Measurements from ENCODE around the gene UBE2E2. TPM values are rescaled to one million over a fixed set of nuclear protein-coding genes. Genes with fewer than 3 reads are reported as not detected.

Gene UBE2E2
- total RNA-seq, 4 donors from 2014 or later: 26.5 to 44.0 (median 37.0) TPM

GRCh38 chr3:23221136-23221535 is 18.0 kb downstream of the UBE2E2 start:
- Histone ChIP-seq H3K4me1 (peaks cover 0 to 13% (median 0%) of the 10 kb centered on the region in 3 donors), H3K4me3 (no peak overlapping the region), H3K27me3 (no peaks in the 10 kb centered on the region), H3K9me3 (no peaks in the 10 kb centered on the region), H3K36me3 (no peaks in the 10 kb centered on the region), H3K27ac (no peak overlapping the region)
- intact Hi-C loops (cut with DNase I): no loop called here
- DNase-seq: no peak
- TF ChIP-seq POLR2A (IDR thresholded peaks at IDR 0.05) (no peak), CTCF (IDR thresholded peaks at IDR 0.05) (no peak)
- WGBS, 2 donors: 69 to 81% methylated on average over 3 of the region's 3 CpGs

DNA sequence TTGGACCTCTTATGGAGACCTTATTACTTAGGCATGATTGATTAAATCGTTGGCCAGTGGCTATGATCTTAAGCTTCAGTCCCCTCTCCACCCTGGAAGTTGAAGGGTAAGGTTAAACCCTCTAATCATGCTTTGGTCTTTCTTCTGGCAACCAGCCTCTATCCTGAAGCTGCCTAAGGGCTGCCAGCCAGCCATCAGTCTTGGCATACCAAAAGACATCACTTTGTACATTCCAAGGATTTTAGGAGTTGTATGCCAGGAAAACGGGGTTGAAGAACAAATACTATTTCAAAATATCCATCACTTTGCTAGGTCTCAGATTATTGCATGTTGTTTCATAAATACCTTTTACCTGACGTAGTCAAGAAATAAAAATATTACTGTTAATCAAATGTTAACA is 28.9 kb downstream of the UBE2E2 start:
- TF ChIP-seq POLR2A (IDR thresholded peaks at IDR 0.05) (no peak), CTCF (IDR thresholded peaks at IDR 0.05) (no peak)
- Histone ChIP-seq H3K27ac (no peak overlapping the region), H3K4me3 (no peak overlapping the region), H3K4me1 (no peaks in the 10 kb centered on the region), H3K27me3 (no peaks in the 10 kb centered on the region), H3K9me3 (no peaks in the 10 kb centered on the region), H3K36me3 (no peaks in the 10 kb centered on the region)
- intact Hi-C loops (cut with DNase I): no loop called here
- no peak for DNase-seq
- WGBS, 2 donors: 54 to 59% methylated on average over 3 of the region's 3 CpGs

- no peak for DNase-seq
- H3K9me3 ChIP-seq: no peaks in the 10 kb centered on the region
- no peaks in the 10 kb centered on the region for H3K4me1 ChIP-seq
- no peaks in the 10 kb centered on the region for H3K36me3 ChIP-seq
- no peak overlapping the region for H3K4me3 ChIP-seq
- no peaks in the 10 kb centered on the region for H3K27me3 ChIP-seq
- 68 to 100% methylated on average over 1 of the region's 1 CpG for WGBS, 2 donors
- intact Hi-C loops (cut with DNase I): no loop called here
- H3K27ac ChIP-seq: no peak overlapping the region
- TF ChIP-seq CTCF (IDR thresholded peaks at IDR 0.05) (no peak), POLR2A (IDR thresholded peaks at IDR 0.05) (no peak)
These were observed 29.7 kb downstream of the UBE2E2 start for GRCh38 chr3:23232854-23233253.

DNA sequence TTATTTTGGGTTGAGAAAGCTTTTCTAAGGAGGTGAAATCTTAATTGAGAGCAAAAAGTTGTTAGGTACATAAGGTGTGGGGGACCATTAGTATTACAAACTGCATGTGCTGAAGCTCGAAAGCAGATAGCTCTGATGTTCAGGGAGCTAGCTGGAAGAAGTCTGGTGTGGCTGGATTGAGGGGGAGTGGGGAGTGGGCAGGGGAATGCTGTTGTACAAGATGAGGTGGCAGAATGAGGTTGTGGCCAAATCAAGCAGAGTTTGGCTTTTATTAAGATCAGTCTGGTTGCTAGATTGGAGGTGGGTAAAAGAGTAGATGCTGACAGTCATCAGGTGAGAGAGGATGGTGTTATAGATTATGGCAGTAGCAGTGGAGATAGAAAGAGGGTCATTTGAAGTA is 32.1 kb downstream of the UBE2E2 start:
- no peak for DNase-seq
- intact Hi-C loops (cut with DNase I): no loop called here
- Histone ChIP-seq H3K4me3 (no peak overlapping the region), H3K9me3 (no peaks in the 10 kb centered on the region), H3K4me1 (peaks cover 0 to 3% (median 3%) of the 10 kb centered on the region in 3 donors), H3K27me3 (no peaks in the 10 kb centered on the region), H3K27ac (no peak overlapping the region), H3K36me3 (no peaks in the 10 kb centered on the region)
- 94 to 100% methylated on average over 1 of the region's 1 CpG for WGBS, 2 donors
- TF ChIP-seq CTCF (IDR thresholded peaks at IDR 0.05) (no peak), POLR2A (IDR thresholded peaks at IDR 0.05) (no peak)

GRCh38 chr3:23236890-23237289 is 33.8 kb downstream of the UBE2E2 start:
- Histone ChIP-seq H3K36me3 (no peaks in the 10 kb centered on the region), H3K4me3 (no peak overlapping the region), H3K4me1 (peaks cover 0 to 6% (median 4%) of the 10 kb centered on the region in 3 donors), H3K27ac (no peak overlapping the region), H3K9me3 (no peaks in the 10 kb centered on the region), H3K27me3 (no peaks in the 10 kb centered on the region)
- DNase-seq: no peak
- intact Hi-C loops (cut with DNase I): no loop called here
- no peak for TF ChIP-seq POLR2A (IDR thresholded peaks at IDR 0.05)
- TF ChIP-seq CTCF (IDR thresholded peaks at IDR 0.05): no peak
- 91 to 94% methylated on average over 6 of the region's 6 CpGs for WGBS, 2 donors

All from esophagus squamous epithelium (tissue), 5 donors.